LNCaP clone FGC (cell line): ENCODE measurements around the gene MSL3.
A peak's percentile ranks its signal among the peaks of the same experiment; 100 is the strongest.

Source experiments
- DNase-seq: peaks from one replicate; pipeline ENCODE4 v3.0.0-alpha.2; 2011; ENCODE audit warnings: low read depth
- H3K4me3 ChIP-seq: 2 replicates; pipeline ENCODE4 v1.5.1; 2011; ENCODE audit warnings: mild to moderate bottlenecking, low read depth, low read length, control low read depth
- CTCF ChIP-seq: IDR thresholded peaks from 2 replicates; pipeline ENCODE4 v1.5.1; 2012; ENCODE audit warnings: mild to moderate bottlenecking; ENCODE audit not compliant: control insufficient read depth, insufficient read depth; ENCODE audit errors: extremely low read depth

The MSL3 gene

DNA sequence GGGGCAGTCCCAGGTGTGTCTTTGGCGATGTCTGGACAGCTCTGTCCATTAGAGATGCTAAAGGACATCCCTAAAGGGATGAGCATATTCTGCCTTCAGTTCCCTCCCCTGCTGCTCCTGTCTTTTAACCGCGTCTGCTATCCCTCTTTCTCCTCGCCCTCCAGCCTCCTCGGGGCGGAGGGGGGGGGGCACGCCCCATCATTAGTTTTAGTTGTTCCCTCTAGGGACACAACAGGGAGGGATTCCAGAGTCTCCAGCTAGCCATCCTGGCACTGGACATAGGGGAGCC lies 1.1 kb downstream of the MSL3 start:
- no peak for TF ChIP-seq CTCF
- DNase-seq: no peak
- H3K4me3 ChIP-seq: peak overlapping the region; percentile 92

- H3K4me3 ChIP-seq: peak overlapping the region; percentile 92
- DNase-seq: peak; percentile 73
- TF ChIP-seq CTCF: no peak
Measured at GRCh38 chrX:11759461-11760311, 1.6 kb downstream of the MSL3 start.

GRCh38 chrX:11760958-11761357 lies 2.9 kb downstream of the MSL3 start:
- TF ChIP-seq CTCF: no peak
- no peak overlapping the region for H3K4me3 ChIP-seq
- DNase-seq: no peak

GRCh38 chrX:11764602-11765067 lies 6.6 kb downstream of the MSL3 start:
- no peak for DNase-seq
- no peak overlapping the region for H3K4me3 ChIP-seq
- no peak for TF ChIP-seq CTCF

DNA sequence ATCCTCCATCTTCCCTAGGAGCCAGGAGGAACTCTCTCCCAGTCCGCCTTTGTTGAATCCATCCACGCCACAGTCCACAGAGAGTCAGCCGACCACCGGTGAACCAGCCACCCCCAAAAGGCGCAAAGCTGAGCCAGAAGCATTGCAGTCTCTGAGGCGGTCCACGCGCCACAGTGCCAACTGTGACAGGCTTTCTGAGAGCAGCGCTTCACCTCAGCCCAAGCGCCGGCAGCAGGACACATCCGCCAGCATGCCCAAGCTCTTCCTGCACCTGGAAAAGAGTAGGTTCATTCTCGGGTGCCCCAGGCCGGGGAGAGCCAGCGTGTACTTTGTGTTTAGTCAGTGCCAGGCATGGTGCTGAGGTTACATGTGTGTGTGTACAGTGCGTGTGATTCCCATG lies 7.4 kb downstream of the MSL3 start:
- no peak for TF ChIP-seq CTCF
- H3K4me3 ChIP-seq: no peak overlapping the region
- DNase-seq: no peak

GRCh38 chrX:11766487-11766886 lies 8.4 kb downstream of the MSL3 start:
- DNase-seq: no peak
- TF ChIP-seq CTCF: no peak
- no peak overlapping the region for H3K4me3 ChIP-seq

- no peak for TF ChIP-seq CTCF
- no peak overlapping the region for H3K4me3 ChIP-seq
- no peak for DNase-seq
Measured at GRCh38 chrX:11768039-11768438, 10.0 kb downstream of the MSL3 start.
